Endothelial cell of umbilical vein (primary cell): ENCODE data around the gene FERMT2. TPM values are rescaled to one million over a fixed set of nuclear protein-coding genes. Genes with fewer than 3 reads are reported as not detected.

ENCODE experiments used
- BruUV-seq: library from RNA; stranded (reverse); fragments of 400-500 nt; replicated peaks from 2 replicates; lab custom pipeline; 2021; lab: Mats Ljungman, UMichigan
- CTCF ChIA-PET: fragments of 300-600, 350-600 bp; sonication (Branson Sonifier 250); formaldehyde crosslinking; loops from one replicate; lab custom pipeline; 2021; ENCODE audit warnings: antibody characterized with exemption, inconsistent platforms; lab: Charles Lee
- POLR2A ChIA-PET: fragments of 300-600, 350-600 bp; sonication (Branson Sonifier 250); formaldehyde crosslinking; loops from one replicate; lab custom pipeline; 2021; ENCODE audit warnings: antibody characterized with exemption, inconsistent platforms; lab: Charles Lee
- DNase-seq: peaks from one replicate; pipeline ENCODE4 v3.0.0-alpha.2; 2011; ENCODE audit warnings: low read depth, low spot score
- FAIRE-seq: peaks from 2 replicates; lab custom pipeline; 2011; peaks lifted over from hg19 to GRCh38; lab: Jason Lieb, UNC
- H2AFZ ChIP-seq: 2 replicates; pipeline ENCODE4 v1.6.0; 2012; ENCODE audit warnings: low read depth, low read length, control low read depth, inconsistent platforms
- H3K27ac ChIP-seq: 2 replicates; pipeline ENCODE4 v1.5.1; 2011; ENCODE audit warnings: low read depth, mild to moderate bottlenecking, control low read depth, low read length, moderate library complexity; ENCODE audit not compliant: insufficient read depth
- H3K27me3 ChIP-seq, 2 experiments: 2 replicates each; pipeline versions ENCODE4 v1.6.0 to v1.6.1; 2011; ENCODE audit warnings: low read length in 2 of 2, mixed read lengths in 1 of 2; ENCODE audit not compliant: control insufficient read depth in 2 of 2, insufficient read depth in 2 of 2
- H3K36me3 ChIP-seq, 2 experiments: 2 replicates in 1 of 2; 3 replicates in 1 of 2; pipeline ENCODE4 v1.5.1; 2011; ENCODE audit warnings: low read length in 2 of 2, mild to moderate bottlenecking in 1 of 2, moderate library complexity in 1 of 2; ENCODE audit not compliant: control insufficient read depth in 2 of 2, insufficient read depth in 2 of 2; ENCODE audit errors: extremely low read depth in 1 of 2
- H3K4me1 ChIP-seq: 3 replicates; pipeline ENCODE4 v1.5.1; 2011; ENCODE audit warnings: mild to moderate bottlenecking, low read length; ENCODE audit not compliant: control insufficient read depth, insufficient read depth; ENCODE audit errors: extremely low read depth
- H3K4me2 ChIP-seq: 2 replicates; pipeline ENCODE4 v1.6.1; 2011; ENCODE audit warnings: low read length, control low read depth, mixed read lengths; ENCODE audit not compliant: insufficient read depth
- H3K4me3 ChIP-seq, 3 experiments: fragments of 200-600 bp in 1 of 3; sonication (generic), shearing (Covaris generic) in 1 of 3; replicated peaks in 1 of 3; 2 replicates each; pipeline ENCODE4 v1.5.1; 2011 to 2016; ENCODE audit warnings: control low read depth in 3 of 3, low read length in 3 of 3, mild to moderate bottlenecking in 2 of 3, inconsistent platforms in 1 of 3, low read depth in 1 of 3, moderate library complexity in 1 of 3; ENCODE audit not compliant: insufficient read depth in 1 of 3
- H3K79me2 ChIP-seq: 2 replicates; pipeline ENCODE4 v1.6.0; 2012; ENCODE audit warnings: low read length, inconsistent platforms; ENCODE audit not compliant: control insufficient read depth, insufficient read depth
- H3K9ac ChIP-seq: replicated peaks from 2 replicates; pipeline ENCODE3; 2011; ENCODE audit warnings: low read length, control low read depth; ENCODE audit not compliant: insufficient read depth; ENCODE audit errors: extremely low read depth
- H3K9me1 ChIP-seq: replicated peaks from 3 replicates; pipeline ENCODE4 v1.6.0; 2011; ENCODE audit warnings: mild to moderate bottlenecking, low read length; ENCODE audit not compliant: control insufficient read depth, insufficient read depth; ENCODE audit errors: extremely low read depth
- H3K9me3 ChIP-seq: replicated peaks from 2 replicates; pipeline ENCODE4 v1.5.1; 2012; ENCODE audit warnings: low read length, inconsistent platforms; ENCODE audit not compliant: control insufficient read depth, insufficient read depth
- H4K20me1 ChIP-seq: replicated peaks from 2 replicates; pipeline ENCODE3; 2011; ENCODE audit warnings: mild to moderate bottlenecking, low read length; ENCODE audit not compliant: control insufficient read depth, insufficient read depth; ENCODE audit errors: extremely low read depth
- CTCF ChIP-seq, 2 donors: IDR thresholded peaks; 1 replicate in 1 of 2; 2 replicates in 1 of 2; pipeline ENCODE4 v1.5.1; 2011; ENCODE audit warnings: low read length in 2 of 2, mild to moderate bottlenecking in 2 of 2, moderate library complexity in 2 of 2, control low read depth in 1 of 2, inconsistent platforms in 1 of 2, low read depth in 1 of 2; ENCODE audit not compliant: insufficient read depth in 1 of 2; ENCODE audit errors: extremely low read depth in 1 of 2
- EZH2 ChIP-seq: IDR thresholded peaks from 2 replicates; pipeline ENCODE4 v1.6.1; 2012; ENCODE audit warnings: borderline replicate concordance, low read depth, mild to moderate bottlenecking, moderate library complexity, low read length, inconsistent platforms; ENCODE audit not compliant: severe bottlenecking
- FOS ChIP-seq: IDR thresholded peaks from 2 replicates; pipeline ENCODE4 v1.6.1; 2011; ENCODE audit warnings: mild to moderate bottlenecking, low read length, moderate library complexity, borderline replicate concordance; ENCODE audit not compliant: insufficient read depth
- GATA2 ChIP-seq: IDR thresholded peaks from 2 replicates; pipeline ENCODE4 v1.7.0; 2011; ENCODE audit warnings: low read depth, mild to moderate bottlenecking, moderate library complexity, mixed read lengths, low read length; ENCODE audit not compliant: insufficient read length, insufficient read depth
- JUN ChIP-seq: IDR thresholded peaks from 2 replicates; pipeline ENCODE4 v1.6.1; 2011; ENCODE audit warnings: borderline replicate concordance, low read depth; ENCODE audit not compliant: insufficient read length, insufficient read depth
- MAX ChIP-seq: IDR thresholded peaks from 2 replicates; pipeline ENCODE4 v1.6.1; 2011; ENCODE audit not compliant: insufficient read depth, insufficient read length
- MYC ChIP-seq: IDR thresholded peaks from one replicate; pipeline ENCODE4 v1.6.1; 2011; ENCODE audit warnings: mild to moderate bottlenecking, low read depth, low read length
- POLR2A ChIP-seq: IDR thresholded peaks from 2 replicates; pipeline ENCODE4 v1.6.1; 2012; ENCODE audit warnings: low read depth, mild to moderate bottlenecking, control low read depth, low read length
- POLR2AphosphoS5 ChIP-seq: IDR thresholded peaks from 2 replicates; pipeline ENCODE4 v1.6.1; 2012; ENCODE audit warnings: low read depth, mild to moderate bottlenecking, control low read depth, low read length, moderate library complexity; ENCODE audit not compliant: insufficient read depth
- dilution Hi-C: fragments of 300-500 bp; cut with MboI; formaldehyde crosslinking; loops from one replicate; pipeline ENCODE4 v1.15.0; 2019; ENCODE audit warnings: low sequenced_read_pairs; ENCODE audit not compliant: extremely low pct_ligation_motif_present
- intact Hi-C: fragments of 100-400 bp; cut with micrococcal nuclease; formaldehyde crosslinking; loops from one replicate; pipeline ENCODE4 v1.10.0; 2022
- polyA plus RNA-seq, 4 experiments: library from polyadenylated mRNA; depleted of rRNA in 3 of 4; stranded (reverse) in 3 of 4; unstranded in 1 of 4; fragments of >200 nt; gene quantifications; 2 replicates each; pipeline versions ENCODE4 v1.2.1 to v1.2.3, GENCODE V29; 2011 to 2012; ENCODE audit warnings: missing spikeins in 1 of 4
- total RNA-seq: library from RNA; stranded (reverse); gene quantifications from 2 replicates; pipeline ENCODE4 v1.2.3, GENCODE V29; 2021

The FERMT2 gene
- total and polyA plus RNA-seq, 2 donors (not counting 3 experiments of a cell fraction or from before 2014, with no cell fraction given) = 58.7 to 108 TPM

- dilution Hi-C loops = no loop called here
- FAIRE-seq (no peak), DNase-seq (no peak)
- TF ChIP-seq POLR2A = no peak
- no peak for TF ChIP-seq MYC
- no peak for TF ChIP-seq CTCF (IDR thresholded peaks at IDR 0.05; ENCODE audit: extremely low read depth in 1 of 2, insufficient read depth in 1 of 2, low read depth in 1 of 2, low read length in 2 of 2)
- TF ChIP-seq JUN = no peak
- no peak for TF ChIP-seq GATA2
- no peak for TF ChIP-seq EZH2
- no peak for TF ChIP-seq MAX
- TF ChIP-seq FOS = no peak
- TF ChIP-seq POLR2AphosphoS5 = no peak
- Histone ChIP-seq H3K9me1 (no peaks in the 10 kb centered on the region), H3K36me3 (peaks cover 2 to 6% of the 10 kb centered on the region in 2 experiments), H3K4me1 (peaks cover 31% of the 10 kb centered on the region), H3K4me2 (no peak overlapping the region), H3K79me2 (peaks cover 67% of the 10 kb centered on the region), H3K4me3 (no peak overlapping the region), H2AFZ (no peak overlapping the region), H3K27me3 (no peaks in the 10 kb centered on the region), H3K27ac (no peak overlapping the region), H3K9ac (no peak overlapping the region), H4K20me1 (no peaks in the 10 kb centered on the region), H3K9me3 (no peaks in the 10 kb centered on the region)
- no TSS peak for BruUV-seq
- ChIA-PET CTCF (interaction anchor here (0.6 kb wide), 1 partner anchor 9 kb away, joined by 3 read pairs; no protein-coding TSS in a partner anchor), POLR2A (no interaction called here)
- intact Hi-C loops = no loop called here
Observed at GRCh38 chr14:52900731-52901130, 50.1 kb downstream of the FERMT2 start.
